Middle frontal gyrus (tissue), 1 donor: Measurements from ENCODE around the gene ACP1.

ENCODE experiments used
- DNase-seq: peaks from one replicate; pipeline ENCODE4 v3.0.0-alpha.2; 2015; ENCODE audit warnings: low spot score; ENCODE audit errors: extremely low spot score

The ACP1 gene

DNA sequence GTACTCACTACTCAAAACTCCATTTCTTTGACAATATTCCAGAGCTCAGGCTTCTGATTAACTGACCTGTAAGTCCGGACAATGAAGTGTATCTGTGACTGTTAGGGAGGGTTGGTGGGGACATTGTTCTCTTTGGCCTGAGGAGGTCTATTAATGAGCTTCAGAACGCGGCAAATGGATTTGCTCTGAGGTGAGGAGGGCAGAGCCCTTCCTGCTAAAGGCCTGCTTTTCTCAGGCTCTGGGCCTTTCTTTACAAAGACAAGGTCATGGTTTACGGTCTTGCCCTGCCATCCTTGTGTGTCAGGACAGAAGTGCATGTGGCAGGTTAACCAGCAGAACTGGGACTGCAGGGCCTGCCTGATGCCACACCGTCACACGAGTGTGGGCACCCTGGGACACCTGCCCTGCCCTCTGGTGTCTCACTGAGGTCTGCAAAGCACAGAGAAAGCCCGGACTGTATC, 15.9 kb downstream of the ACP1 start:
- no peak for DNase-seq

- no peak for DNase-seq
These were observed 16.6 kb downstream of the ACP1 start for GRCh38 chr2:281381-281780.

DNA sequence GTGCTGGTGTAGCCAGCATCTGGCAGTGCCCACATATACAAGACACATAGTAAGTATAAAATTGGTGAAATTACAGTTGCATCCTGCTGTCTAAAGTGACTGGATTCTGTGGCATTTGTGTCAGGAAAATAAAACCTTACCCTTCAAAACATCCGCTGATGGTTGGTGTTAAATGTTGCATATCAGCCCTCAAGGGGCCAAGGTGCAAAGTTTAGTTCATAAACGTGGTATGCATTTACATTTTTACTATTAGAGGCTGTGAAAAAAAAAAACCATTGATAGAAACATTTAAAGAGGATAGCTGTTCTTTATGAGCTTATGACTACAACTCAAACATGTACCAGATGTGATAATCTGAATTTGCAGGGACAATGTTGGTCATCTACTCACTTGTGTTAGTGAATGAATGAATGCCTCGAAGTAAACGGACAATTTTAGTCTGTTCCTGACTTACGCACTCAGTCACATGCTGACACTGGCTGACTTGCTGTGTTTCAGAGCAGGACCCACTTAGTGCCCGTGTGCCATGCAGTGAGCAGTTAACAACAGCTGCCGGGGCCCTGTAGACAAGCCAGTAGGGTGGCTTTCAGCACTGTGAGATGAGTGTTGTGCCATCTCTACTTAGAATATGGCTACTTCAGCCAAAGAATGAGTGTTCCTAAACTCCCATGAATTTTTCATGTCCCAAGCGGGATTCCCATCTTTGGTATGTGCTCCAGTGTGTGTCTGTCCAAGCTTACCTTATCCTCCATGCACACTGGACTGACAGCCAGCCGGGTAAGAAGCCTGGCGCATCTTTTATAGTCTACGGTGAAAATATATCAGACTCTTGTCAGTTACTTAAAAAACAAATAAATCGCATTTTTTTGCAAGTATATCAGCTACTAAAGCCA, 17.9 kb downstream of the ACP1 start:
- DNase-seq: no peak

DNA sequence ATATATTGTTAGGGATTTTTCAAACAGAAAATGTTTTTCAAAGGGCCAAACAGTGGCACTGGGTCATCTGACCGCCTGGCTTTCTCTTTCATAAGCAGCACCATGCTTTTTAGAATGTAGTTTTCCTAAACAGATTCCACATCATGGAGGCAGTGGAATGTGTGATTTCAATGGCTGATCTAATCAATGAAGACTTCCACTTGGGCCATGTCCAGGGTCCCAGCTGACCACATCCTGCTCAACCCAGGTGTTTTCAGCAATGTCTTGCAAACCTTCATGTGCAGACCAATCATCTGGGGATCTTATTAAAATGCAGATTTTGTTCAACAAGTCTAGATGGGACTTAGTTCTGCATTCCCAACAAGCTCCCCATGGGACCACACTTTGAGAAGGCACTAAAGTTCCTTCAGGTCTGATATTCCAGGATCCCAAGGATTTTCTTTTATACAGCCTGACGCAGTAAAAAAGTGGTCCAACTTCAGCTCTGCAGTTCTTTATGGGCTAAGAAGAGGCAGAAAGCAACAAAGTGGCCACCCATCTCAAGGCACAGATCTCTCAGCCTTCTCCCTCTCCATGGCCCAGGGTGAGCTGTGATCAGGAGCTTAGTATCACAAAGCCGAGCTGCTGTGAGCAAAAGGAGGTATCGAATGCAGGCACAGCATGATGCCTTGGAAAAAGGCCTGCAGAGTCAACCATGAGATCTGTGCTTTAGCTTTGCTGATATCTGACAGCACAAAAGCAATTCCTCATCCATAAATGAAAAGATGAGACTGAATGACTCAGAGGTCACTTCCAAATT, 19.4 kb downstream of the ACP1 start:
- no peak for DNase-seq

- no peak for DNase-seq
These were observed 20.2 kb downstream of the ACP1 start for GRCh38 chr2:284896-285492.

GRCh38 chr2:285531-285930, 20.8 kb downstream of the ACP1 start:
- no peak for DNase-seq

DNA sequence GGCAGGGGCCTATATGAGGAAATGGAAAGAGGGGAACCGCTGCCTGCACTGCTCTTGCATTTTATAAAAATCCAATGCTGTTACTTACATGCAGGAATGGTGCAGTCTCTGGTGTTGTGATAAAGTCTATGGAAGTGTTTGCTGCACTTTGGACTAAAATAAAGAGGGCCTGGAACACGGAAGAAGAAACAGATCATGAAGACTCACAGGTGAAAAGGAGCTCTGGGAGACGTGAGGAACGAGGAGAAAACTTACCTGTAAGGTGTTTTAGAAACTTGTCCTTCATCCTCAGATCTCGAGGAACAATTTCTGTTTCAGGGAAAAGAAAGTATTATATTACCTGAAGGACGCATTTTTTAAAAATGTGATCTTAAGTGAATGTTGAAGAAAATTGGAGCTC, 21.3 kb downstream of the ACP1 start:
- no peak for DNase-seq

GRCh38 chr2:286774-287392, 22.1 kb downstream of the ACP1 start:
- no peak for DNase-seq

DNA sequence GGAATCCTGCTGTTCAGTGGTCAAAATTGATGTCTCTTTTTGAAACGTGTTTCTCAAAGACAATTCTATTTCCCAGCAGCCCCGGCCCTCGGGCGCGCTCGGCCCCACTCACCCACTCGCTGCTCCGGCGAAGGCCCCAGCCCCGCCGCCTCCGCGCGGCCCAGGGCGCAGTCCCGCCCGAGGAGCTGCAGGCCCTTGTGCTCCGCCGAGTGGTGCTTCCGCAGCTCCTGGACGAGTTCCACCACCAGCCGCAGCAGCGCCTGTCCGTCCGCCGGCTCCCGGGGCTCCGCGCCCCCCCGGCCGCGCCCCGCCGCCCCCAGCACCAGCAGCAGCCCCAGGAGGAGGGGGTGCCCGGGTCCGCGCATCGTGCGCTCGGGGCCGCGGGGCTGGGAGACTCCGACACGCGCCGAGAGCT, 22.7 kb downstream of the ACP1 start:
- DNase-seq: no peak

- no peak for DNase-seq
These were observed 23.4 kb downstream of the ACP1 start, which contains the start of gene ALKAL2 for GRCh38 chr2:287911-288757. TSS of gene ALKAL2 (minus strand) at chr2:288091. CDS start at chr2:287835, 256 bp downstream.

DNA sequence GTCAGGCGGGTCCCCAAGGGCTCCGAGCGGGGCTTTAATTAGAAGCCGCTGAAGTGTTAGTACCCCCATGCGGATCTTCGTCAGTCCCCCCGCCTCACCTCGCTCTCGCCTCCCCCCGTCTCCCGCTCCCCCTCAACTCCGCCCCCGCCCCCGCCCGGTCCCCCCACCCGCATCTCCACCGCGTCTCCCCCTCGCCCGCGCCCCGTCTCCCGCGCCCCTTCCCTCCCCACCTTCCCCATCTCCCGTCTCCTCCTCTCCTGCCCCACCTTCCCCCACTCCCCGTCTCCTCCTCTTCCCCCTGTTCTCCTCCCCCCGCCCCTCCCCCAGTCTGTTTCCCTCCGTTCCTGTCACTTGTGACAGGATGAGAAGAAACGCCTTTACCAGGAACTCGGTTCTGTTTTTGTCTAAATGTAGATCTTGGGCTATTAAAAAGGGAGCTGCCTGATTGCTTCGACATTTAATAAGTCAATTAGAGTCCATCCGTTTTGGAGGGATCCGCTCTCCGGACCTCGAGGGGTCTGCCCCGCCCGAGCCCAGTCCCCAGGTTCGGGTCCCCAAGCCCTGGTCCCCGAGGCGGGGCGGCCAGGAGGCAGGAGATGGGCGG, 24.1 kb downstream of the ACP1 start:
- DNase-seq: no peak

DNA sequence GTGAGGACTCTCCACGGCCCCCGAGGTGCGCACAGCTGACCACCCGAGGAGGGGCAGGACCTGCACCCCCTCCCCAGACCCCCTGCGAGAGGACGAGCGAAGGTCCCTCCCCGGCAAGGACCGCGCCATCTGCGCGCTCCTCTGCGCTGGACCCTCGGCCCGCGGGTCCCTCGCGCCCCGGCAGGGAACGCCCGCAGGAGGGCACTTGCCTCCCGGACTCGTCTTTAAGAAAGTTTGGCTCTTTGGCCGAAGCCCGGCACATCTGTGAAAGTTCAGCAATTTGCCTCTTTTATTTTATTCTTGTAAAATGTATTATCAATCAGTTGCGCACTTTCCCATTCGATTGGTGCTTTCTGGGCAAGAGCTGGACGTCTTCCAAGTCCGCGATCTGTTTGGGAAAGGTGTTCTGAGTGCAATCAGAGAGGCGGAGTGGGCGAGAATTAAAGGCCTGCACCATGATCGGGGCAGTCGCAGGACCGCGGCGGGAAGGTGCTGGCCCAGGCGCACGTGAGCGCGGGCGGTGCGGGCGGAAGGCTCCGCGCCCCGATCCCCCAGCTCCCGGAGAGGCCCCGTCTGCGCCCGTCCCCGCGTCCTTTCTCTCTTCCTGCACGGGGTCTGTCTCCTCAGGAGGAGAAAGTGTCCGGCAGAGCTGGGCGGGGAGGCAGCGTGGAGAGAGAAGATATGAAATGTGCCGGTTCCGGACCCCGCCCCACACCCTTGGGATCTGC, 24.8 kb downstream of the ACP1 start:
- no peak for DNase-seq

DNA sequence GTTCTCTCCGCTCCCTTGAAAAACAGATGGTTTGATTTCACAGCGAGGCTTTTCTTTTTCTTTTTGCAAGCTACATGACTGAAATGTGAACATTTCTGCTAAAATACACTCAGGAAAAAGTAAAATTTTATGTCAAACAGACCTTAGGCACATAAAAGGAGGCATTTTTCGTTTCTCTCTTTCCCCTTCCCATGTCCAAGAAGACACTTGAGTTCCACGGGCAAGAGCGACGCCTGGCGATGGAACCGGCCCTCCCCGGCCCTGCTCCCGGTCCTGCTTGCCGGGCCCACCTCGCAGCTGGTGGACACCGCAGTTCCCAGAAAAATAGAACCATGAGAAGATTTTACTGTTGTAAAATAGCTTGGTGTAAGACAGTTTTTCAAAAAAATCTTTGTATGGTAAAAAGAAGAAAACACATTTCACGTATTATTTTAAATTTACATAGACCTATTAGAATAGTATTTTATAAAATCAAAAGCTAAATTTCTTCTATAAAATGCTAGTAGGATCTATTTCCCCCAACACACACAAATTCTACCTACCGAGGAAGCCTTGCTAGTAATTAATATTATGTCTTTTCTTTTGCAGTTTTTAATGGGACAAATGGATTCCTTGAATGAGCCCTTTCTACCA, 25.5 kb downstream of the ACP1 start:
- DNase-seq: peak; percentile 70

- DNase-seq: no peak
These were observed 30.3 kb downstream of the ACP1 start for GRCh38 chr2:295090-295489.

DNA sequence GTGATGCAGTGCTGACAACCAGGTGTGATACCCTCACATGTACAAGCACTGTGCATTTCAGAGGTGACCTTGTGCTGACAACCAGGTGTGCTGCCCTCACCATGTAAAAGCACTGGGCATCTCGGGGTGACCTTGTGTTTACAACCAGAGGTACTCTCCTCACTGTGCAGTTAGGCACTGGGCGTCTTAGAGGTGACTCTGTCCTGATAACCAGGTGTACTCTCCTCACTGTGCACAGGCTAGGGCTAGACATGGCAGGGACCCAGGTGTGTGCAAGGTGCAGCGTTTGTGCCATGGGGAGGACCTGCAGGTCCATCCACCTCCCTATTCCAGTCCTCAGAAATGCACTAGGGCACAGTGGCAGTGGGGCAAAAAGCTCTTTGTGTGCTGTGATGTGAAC, 31.6 kb downstream of the ACP1 start:
- no peak for DNase-seq

GRCh38 chr2:305366-305765, 40.6 kb downstream of the ACP1 start:
- DNase-seq: no peak

DNA sequence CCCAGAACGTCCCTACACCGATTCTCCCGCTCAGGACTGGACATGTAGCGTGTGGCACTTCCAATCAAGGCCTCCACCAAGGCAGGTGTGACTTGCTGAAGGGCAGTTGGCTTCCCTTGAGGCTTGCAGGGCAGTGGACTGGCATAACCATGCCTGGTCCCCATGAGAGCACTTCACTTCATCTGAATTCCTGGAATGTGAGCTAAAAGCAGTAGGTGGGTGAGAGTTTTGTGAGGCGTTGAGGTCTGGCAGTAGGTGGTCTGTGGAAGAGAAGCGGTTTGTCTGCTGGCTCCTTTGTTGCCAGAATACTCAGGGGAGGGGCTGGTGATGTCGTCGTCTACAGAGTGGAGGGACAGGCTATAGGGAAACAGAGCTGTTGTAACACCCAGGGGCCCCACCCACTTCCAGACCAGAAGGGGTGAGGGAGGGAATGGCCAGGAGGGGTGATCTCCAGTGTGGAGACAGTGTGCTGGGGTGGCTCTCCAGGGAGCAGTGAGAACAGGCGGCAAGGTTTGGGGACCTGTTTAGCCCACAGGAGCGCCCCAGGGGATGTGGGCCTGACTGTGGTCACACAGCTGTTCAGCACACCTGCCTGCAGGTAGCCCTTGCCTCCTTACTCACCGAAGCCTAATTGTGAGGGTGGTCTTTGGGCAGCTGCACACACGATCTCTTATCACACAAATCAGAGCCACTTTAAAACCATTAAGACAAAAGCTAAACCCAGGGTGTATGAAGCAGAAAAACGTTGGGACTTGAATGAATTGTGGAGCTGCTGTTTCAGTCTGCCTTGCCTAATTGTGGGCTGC, 44.6 kb downstream of the ACP1 start:
- DNase-seq: no peak

DNA sequence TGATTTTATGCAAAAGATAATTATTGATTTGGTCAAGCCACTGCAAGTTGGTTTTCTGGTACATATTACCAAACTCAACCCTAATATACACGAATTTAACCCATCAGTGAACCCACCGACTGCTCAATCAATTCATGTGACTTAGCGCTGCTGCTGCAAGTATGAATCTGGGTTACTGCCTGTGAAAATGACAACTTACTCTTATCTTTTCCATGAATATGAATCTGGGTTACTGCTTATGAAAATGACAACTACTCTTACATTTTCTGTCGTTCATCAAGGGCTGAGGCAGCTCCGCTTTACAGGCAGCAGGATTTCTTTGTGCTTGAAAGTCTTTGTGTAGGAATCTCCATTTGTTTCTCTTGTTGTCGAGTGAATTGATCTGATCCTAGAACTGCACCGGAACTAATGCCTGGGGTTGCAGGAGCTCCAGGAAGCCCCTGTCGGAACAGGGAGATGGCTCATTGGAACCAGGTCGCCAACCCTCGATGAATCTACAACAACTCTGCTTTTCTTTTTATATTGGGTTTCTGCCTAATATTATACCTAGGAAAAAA, 45.3 kb downstream of the ACP1 start:
- DNase-seq: no peak
